Parathyroid adenoma (tissue), 2 donors: ENCODE data around the gene INAFM2.

ENCODE experiments used
- H2AFZ ChIP-seq: fragments of 300-600 bp; sonication (generic); one replicate; pipeline ENCODE4 v1.7.0; 2017; ENCODE audit warnings: antibody characterized with exemption, mild to moderate bottlenecking
- H3K27ac ChIP-seq: fragments of 300-600 bp; sonication (generic); one replicate; pipeline ENCODE4 v1.7.0; 2017
- H3K27me3 ChIP-seq: fragments of 300-600 bp; sonication (generic); one replicate; pipeline ENCODE4 v1.7.0; 2017; ENCODE audit warnings: low read length; ENCODE audit not compliant: control insufficient read depth, insufficient read depth
- H3K36me3 ChIP-seq: fragments of 300-600 bp; sonication (generic); one replicate; pipeline ENCODE4 v1.7.0; 2017; ENCODE audit warnings: low read length; ENCODE audit not compliant: control insufficient read depth, insufficient read depth
- H3K4me1 ChIP-seq: fragments of 300-600 bp; sonication (generic); one replicate; pipeline ENCODE4 v1.7.0; 2017; ENCODE audit warnings: control low read depth
- H3K4me2 ChIP-seq: fragments of 300-600 bp; sonication (generic); one replicate; pipeline ENCODE4 v1.7.0; 2017; ENCODE audit warnings: low read length
- H3K4me3 ChIP-seq: fragments of 300-600 bp; sonication (generic); one replicate; pipeline ENCODE4 v1.7.0; 2017; ENCODE audit warnings: low read depth, low read length
- H3K79me2 ChIP-seq: fragments of 300-600 bp; sonication (generic); one replicate; pipeline ENCODE4 v1.7.0; 2017; ENCODE audit warnings: control low read depth
- H3K9ac ChIP-seq: fragments of 300-600 bp; sonication (generic); one replicate; pipeline ENCODE4 v1.7.0; 2017; ENCODE audit warnings: mild to moderate bottlenecking
- H3K9me3 ChIP-seq: fragments of 300-600 bp; sonication (generic); one replicate; pipeline ENCODE4 v1.7.0; 2017; ENCODE audit warnings: low read length; ENCODE audit not compliant: control insufficient read depth
- CTCF ChIP-seq: fragments of 300-600 bp; sonication (generic); IDR thresholded peaks from one replicate; pipeline ENCODE4 v1.7.0; 2017; ENCODE audit warnings: antibody characterized with exemption, mild to moderate bottlenecking
- donor health status: primary hyperparathyroidism.

INAFM2 gene

GRCh38 chr15:40323239-40323952 lies at the start of gene INAFM2:
Gene INAFM2, plus strand, starts transcription at chr15:40323692. Its CDS starts 364 bp downstream, at chr15:40324056.
- peak within 1 kb of the TSS; percentile 78 for H3K4me2 ChIP-seq
- peak; percentile 62 for TF ChIP-seq CTCF
- no peaks in the 10 kb centered on the region for H3K79me2 ChIP-seq
- H3K36me3 ChIP-seq, result no peaks in the 10 kb centered on the region
- H3K4me3 ChIP-seq, result peak within 1 kb of the TSS; percentile 51
- H3K27ac ChIP-seq, result no peak within 1 kb of the TSS
- peaks cover 3% of the 10 kb centered on the region for H3K4me1 ChIP-seq
- peak within 1 kb of the TSS; percentile 69 for H2AFZ ChIP-seq
- H3K27me3 ChIP-seq, result no peaks in the 10 kb centered on the region
- H3K9ac ChIP-seq, result no peak within 1 kb of the TSS
- no peaks in the 10 kb centered on the region for H3K9me3 ChIP-seq

GRCh38 chr15:40274350-40275274 lies 48.9 kb upstream of the INAFM2 start:
- Histone ChIP-seq H3K4me3 (no peak overlapping the region), H3K27ac (no peak overlapping the region), H3K27me3 (no peaks in the 10 kb centered on the region), H3K36me3 (no peaks in the 10 kb centered on the region), H3K9ac (no peak overlapping the region), H3K4me1 (no peaks in the 10 kb centered on the region), H2AFZ (no peak overlapping the region), H3K9me3 (no peaks in the 10 kb centered on the region), H3K4me2 (no peak overlapping the region), H3K79me2 (no peaks in the 10 kb centered on the region)
- TF ChIP-seq CTCF, result peak; percentile 99

GRCh38 chr15:40275523-40275922 lies 48.0 kb upstream of the INAFM2 start:
- H3K27ac ChIP-seq, result no peak overlapping the region
- H3K27me3 ChIP-seq, result no peaks in the 10 kb centered on the region
- no peaks in the 10 kb centered on the region for H3K9me3 ChIP-seq
- no peak overlapping the region for H3K4me2 ChIP-seq
- H2AFZ ChIP-seq, result no peak overlapping the region
- no peak overlapping the region for H3K9ac ChIP-seq
- TF ChIP-seq CTCF, result no peak
- no peaks in the 10 kb centered on the region for H3K79me2 ChIP-seq
- H3K4me3 ChIP-seq, result no peak overlapping the region
- H3K4me1 ChIP-seq, result no peaks in the 10 kb centered on the region
- H3K36me3 ChIP-seq, result no peaks in the 10 kb centered on the region

- Histone ChIP-seq H3K27me3 (no peaks in the 10 kb centered on the region), H3K36me3 (no peaks in the 10 kb centered on the region), H3K79me2 (no peaks in the 10 kb centered on the region), H3K9ac (no peak overlapping the region), H3K4me2 (no peak overlapping the region), H3K27ac (no peak overlapping the region), H3K9me3 (no peaks in the 10 kb centered on the region), H3K4me3 (no peak overlapping the region), H2AFZ (no peak overlapping the region), H3K4me1 (no peaks in the 10 kb centered on the region)
- TF ChIP-seq CTCF, result no peak
These were observed 47.5 kb upstream of the INAFM2 start for GRCh38 chr15:40275954-40276353.
